HG03159 (cell line): Measurements from ENCODE around the gene CYB5B.

Experiments used
- ATAC-seq: cut with Tn5 transposase; IDR thresholded peaks from one replicate; pipeline ENCODE4 v1.9.1; 2021; ENCODE audit warnings: mild to moderate bottlenecking, moderate library complexity; ENCODE audit not compliant: unreplicated experiment

CYB5B gene

DNA sequence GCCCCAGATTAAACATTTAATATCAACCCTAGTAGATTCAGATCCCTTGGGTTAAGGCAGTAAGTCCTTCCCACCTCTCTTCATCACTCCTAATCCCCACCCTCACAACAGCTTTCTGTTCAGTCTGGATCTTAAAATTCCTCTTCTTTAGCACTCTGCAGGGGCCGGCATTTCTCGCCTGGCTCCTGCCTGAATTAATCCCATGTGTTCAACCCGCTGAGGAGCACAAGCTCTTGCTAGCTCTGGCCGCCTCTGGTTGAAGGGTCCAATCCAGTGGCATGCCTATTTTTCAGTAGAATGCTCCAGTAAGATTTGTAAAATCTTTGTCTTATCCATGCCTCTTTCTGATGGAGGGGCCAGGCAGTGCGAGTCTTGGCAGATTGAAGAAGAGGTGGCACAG lies 59.2 kb downstream of the CYB5B start:
- ATAC-seq, result no peak

DNA sequence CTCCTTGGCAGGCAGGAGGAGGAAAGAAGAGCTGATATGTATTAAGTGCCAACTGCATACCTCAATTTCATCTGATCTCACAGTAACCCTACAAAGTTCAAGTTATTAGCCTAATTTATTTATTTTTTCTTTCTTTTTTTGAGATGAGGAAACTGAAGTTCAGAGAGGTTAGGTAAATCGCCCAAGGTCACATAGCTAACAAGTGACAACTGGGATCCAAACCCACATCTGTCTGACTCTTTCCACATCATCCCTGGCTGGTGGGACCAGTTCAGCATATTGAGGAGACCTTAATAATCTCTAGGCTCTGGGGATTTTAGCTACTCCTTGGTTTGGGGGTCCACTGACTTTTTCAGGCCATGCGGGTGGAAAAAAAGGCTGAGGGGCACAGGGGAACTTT lies 60.9 kb downstream of the CYB5B start:
- ATAC-seq, result no peak

DNA sequence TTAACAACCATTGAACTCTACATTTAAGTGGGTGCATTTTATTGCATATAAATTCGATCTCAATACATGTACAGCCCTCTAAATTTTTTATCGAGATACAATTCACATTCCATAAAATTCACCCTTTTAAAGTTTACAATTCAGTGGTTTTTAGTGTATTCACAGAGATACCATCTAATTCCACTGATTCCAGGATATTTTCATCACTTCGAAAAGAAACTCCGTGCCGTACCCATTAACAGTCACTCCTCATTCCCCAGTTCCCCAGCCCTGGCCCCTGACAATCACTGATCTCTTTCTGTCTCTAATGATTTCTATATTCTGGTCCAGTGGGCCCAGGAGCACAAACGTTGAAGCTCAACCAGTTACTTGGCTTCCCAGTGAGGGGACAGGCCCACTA lies 61.4 kb downstream of the CYB5B start:
- ATAC-seq, result no peak

DNA sequence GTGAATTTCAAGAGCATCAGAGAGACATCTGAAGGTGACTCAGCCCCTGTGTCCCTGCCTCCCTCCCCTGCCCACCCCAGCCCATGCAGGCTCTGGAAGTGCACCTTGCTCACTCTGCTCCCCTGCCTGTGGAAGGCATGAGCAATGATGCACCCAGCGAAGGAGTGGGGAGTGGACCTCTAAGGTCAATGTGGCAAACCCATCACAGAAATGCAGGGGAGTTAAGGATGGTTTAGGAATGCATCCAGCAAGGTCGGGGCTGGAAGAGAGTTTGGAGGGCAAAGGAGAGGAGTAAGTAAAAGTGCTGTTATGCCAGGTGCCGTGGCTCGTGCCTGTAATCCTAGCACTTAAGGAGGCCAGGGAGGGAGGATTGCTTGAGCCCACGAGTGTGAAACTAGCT lies 61.9 kb downstream of the CYB5B start:
- ATAC-seq, result no peak

DNA sequence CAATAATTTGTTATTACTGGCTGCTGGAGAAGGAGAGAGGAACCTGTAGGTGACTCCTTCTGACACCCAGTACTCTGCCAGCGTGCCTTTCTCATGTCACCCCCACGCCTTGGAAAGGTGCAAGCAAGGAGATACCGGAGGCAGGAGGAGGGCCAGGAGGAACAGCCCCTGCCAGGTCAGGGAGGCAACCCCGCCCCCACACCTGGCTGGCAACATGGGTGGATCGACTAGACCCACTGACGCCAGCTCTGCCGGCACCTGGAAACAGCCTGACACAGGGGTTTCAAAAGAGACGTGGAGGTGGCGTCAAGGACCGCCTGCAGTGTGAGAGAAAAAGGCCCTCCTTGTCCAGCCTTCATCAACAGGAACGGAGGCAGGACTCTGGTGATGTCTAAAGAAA lies 62.3 kb downstream of the CYB5B start:
- ATAC-seq, result no peak

DNA sequence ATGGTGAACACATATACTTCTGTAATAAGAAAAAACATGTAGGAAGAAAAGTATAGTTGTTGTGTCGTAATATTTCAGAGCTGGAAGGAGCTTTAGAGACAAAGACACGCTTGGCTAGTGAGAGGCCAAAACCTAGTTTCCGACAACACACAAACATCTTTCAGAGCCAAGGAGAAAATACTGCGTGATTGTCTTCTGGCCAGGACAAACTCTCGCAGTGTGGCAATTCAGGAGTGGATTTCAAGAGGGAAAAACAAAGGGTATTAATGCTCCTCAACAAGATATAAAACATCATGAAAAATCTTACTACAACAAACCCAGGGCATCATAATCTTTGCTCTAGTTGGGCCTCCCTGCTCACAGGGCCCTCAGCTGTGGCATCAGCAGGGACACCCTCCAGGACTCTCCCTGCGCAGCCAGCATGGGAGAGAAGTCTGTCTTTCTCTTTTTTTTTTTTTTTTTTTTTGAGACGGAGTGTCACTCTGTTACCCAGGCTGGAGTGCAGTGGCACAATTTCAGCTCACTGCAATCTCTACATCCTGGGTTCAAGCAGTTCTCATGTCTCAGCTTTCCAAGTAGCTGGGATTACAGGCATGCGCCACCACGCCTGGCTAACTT lies 66.4 kb downstream of the CYB5B start:
- ATAC-seq, result no peak

DNA sequence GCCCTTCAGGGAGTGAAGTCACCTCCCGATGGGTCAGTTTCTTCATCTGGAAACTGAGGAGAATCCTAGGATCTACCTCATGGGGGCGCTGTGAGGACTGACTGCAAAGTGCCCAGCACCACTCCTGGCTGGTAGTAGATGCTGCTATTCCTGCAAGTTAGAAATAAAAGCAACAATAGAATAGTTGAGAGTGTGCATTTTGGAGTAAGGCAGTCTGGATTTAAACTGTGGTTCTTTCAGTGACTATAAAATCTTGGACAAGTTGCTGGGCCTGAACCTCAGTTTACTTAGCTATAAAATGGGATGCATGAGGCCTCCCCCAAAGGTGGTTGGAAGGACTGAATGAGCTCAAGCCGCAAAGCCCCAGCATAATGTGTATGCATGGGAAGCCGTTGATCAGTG lies 70.6 kb downstream of the CYB5B start:
- no peak for ATAC-seq

DNA sequence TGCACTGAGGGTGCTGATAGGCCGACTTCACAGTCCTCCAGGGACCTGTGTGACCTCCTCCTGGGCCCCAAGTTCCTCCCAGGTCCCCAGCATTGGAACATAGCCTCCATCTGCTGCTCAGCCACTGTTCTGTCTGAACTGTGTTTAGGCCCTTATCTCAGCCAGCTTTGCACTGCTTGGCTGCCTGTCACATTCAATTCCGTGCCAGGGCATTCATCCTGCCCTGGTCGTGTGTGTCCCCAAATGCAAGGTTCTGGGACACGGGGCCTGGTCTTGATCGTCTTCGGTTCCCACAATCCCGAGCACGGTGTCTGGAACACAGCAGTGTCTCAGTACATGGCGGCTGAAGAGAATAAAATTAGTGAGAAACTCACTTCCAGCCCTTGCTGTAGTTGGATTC lies 71.4 kb downstream of the CYB5B start:
- ATAC-seq, result no peak

DNA sequence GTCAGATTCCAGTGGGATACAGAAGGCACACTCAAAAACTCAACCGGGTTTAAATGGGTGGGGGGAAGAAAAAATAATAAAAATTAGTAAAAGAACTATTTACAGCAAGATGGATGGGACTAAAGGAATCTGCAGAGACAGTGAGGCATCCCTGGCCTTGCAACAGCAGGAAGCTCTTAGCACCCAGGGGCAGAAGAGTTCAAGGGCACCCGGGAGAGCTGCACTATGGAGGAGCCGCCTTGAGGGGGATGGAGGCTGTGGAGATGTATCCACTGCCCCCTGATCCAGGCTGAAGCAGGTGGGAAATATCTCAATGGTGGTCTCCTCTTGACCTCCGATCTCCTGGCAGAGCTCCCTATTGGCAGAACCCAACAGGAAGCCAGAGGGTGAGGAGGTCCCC lies 72.0 kb downstream of the CYB5B start:
- ATAC-seq, result no peak

DNA sequence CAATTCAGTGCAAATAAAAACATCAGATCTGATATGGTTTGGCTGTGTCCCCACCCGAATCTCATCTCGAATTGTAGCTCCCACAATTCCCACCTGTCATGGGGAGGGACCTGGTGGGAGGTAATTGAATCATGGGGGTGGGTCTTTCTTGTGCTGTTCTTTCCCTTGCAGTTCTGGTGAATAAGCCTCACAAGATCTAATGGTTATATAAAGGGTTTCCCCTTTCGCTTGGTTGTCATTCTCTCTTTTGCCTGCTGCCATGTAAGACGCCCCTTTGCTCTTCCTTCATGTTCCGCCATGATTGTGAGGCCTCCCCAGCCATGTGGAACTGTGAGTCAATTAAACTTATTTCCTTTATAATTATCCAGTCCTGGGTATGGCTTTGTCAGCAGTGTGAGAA lies 72.5 kb downstream of the CYB5B start:
- no peak for ATAC-seq

DNA sequence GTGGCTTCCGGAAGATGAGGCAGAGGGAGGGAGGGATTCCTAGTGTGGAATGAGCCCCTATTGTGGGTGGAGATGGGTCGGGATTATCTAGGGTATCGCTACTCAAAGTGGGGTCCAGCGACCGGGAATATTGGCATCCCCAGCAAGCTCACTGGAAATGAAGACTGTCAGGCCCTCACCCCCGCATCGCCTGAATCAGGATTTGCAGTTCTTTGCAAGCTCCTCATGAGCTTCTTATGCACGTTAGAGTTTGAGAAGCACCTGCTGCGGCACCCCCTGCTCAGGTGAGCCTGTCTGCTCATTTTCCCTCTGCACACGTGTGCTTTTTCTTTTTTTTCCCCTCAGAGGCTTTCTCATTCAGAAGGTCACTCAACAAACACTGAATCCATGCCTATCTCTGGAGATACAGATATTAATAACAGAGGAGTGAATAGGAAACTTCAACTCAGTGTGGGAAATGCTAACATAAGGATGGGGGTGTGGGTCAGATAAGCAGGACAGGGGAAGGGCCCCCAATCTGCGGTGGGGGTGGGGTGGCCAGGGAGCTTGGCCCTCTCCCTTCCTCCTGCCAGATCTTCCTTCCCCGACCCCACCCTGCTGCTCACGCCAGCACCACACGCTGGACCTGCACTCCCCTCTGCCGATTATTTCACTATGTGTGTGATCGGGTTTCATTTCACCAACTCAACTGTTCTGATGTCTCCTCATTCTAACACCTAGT lies 73.6 kb downstream of the CYB5B start:
- ATAC-seq, result no peak

DNA sequence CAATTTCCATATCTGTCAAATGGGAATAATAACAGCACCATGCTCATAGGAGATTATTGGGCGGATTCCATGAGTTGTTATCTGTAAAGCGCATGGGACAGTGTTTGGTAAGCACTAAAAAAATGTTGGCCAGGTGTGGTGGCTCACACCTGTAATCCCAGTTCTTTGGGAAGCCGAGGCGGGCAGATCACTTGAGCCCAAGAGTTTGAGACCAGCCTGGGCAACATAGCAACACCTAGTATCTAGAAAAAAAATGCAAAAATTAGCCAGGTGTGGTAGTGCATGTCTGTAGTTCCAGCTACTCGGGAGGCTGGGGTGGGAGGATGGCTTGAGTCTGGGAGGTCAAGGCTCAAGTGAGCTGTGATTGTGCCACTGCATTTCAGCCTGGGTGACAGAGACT lies 74.5 kb downstream of the CYB5B start:
- ATAC-seq, result no peak

DNA sequence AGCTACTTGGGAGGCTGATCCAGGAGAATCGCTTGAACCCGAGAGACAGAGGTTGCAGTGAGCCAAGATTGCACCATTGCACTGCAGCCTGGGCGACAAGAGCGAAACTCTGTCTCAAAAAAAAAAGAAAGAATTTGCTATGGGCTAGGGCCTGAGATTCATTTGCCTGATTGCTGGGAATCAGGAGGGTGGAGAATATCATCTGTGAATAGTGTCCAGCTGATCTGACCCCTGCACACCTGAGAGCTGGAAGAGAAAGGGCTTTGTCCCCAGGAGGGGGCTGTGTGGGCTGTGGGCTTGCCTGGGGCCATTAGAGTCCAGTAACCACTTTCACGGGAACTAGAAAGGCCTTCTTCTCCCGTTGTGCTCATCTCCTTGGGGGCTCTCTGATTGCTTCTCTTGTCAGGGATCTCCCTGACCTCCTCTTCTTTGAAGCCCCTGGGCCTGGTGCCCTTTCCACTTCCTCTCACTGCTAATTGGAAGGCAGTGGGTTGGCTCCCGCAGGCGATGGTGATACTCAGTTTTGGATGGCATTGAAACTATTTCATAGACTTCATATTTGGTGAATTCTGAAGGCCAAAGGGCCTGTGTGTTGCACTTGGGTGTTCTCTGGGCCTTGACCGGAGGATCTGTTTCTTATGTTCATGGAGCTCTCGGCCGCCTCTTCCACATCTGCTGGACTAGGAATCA lies 75.3 kb downstream of the CYB5B start:
- ATAC-seq, result no peak

DNA sequence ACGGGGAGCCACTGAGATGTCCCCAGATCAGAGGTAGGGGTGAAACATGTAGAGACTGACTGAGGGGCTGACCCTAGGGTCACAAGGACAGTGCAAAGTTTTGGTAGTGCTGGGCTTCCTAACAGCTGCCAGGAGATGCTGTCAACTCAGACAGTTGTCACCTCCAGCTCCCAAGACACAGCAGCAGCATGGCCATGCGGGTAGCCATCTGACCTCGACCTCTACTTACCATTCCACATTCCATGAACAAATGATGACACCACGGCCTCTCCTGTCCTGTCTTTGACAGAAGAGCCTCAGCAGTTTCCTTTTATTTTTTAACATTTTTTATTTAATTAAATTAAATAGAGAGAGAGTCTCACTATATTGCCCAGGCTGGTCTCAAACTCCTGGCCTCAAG lies 76.1 kb downstream of the CYB5B start:
- no peak for ATAC-seq

DNA sequence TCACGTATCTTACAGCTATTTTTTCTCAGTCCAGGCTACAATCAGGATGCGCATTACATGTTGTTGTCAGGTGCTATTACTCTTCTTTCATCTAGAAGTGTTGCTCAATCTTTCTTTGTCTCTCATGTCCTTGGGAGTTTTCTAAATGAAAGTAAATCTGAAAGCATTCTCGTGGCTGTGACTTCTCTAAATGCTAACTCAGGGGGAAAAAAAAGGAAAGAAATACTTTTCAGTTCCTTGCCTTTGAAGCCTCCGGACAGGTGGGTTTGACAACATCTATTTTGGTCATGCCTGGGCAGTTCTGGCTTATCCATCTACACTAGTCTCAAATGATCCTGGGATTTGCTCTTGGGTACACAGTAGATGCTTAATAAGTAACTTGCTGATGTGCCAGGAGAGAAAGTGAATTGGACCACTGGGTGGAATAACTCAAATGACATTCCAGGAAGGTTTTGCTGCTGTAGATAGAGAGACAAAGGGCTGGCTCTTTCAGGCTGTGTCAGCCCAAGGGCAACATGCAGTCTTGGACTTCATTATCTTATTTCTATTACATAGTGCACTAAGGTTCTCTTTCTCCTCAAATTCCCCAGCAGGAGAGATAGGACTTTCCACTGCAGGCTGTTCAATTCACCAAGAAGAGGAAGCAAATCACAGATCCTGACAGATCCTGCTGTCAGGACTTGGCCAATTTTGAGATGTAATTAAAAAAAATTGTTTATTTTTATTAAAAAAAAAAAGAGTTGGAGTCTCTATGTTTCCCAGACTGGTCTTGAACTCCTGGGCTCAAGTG lies 77.7 kb downstream of the CYB5B start:
- no peak for ATAC-seq

DNA sequence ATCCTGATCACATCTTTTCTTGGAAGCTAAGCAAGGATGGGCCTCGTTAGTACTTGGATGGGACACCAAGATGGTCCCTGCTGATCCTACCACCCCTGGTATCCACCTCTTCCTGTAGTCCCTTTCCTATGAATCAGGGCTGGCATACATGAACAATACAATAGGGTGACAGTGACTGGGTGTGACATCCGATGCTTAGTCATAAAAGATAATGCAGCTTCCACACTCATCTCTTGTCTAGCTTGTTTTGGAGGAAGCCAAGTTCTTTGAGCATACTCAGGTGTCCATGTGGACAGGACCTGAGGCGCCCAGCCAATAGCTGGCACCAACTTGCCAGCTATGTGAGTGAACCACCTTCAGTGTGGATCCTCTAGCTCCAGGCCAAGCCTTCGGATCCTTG lies 78.8 kb downstream of the CYB5B start:
- ATAC-seq, result no peak

DNA sequence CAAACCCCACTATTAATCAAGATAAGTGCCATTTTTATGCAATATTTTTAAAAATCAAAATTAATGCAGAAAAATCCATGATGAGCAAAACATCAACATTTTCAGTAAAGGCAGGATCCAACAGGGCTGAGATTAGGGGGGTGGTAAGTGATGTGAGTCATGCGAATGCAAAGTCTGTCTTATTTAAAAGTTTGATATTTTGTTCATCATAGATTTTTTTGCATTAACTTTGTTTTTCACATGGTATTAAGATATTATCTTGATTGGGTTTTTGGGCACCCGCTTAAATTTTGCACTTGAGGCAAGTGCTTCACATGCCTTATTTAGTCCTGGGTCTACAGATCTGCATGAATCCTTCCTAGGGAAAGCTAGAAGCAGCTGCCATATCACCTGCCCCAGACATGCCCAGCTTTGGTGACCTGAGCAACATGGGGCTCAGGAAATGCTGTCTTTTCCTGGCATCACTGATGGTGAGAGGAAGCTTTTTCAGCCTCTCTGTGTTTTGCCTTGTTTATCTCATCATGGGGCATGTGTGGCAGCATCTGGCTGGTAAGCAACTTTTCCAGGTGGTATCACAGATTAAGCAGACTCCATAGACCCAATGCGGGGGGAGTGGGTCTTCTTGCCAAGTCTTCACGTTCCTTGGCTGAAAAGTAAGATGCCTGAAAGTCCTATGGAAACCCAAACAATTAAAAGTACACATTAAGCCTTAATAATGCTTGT lies 83.8 kb downstream of the CYB5B start:
- no peak for ATAC-seq

DNA sequence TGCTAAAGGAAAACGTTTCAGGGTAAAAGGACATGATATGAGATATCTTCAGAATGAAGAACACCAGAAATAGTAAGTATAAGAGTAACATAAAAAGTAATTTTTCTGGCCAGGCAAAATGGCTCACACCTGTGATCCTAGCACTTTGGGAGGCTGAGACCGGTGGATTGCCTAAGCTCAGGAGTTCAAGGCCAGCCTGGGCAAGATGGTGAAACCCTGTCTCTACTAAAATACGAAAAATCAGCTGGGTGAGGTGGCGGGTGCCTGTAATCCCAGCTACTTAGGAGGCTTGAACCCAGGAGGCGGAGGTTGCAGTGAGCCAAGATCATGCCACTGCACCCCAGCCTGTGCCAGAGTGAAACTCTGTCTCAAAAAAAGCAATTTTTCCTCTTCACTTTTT lies 84.7 kb downstream of the CYB5B start:
- ATAC-seq, result no peak

DNA sequence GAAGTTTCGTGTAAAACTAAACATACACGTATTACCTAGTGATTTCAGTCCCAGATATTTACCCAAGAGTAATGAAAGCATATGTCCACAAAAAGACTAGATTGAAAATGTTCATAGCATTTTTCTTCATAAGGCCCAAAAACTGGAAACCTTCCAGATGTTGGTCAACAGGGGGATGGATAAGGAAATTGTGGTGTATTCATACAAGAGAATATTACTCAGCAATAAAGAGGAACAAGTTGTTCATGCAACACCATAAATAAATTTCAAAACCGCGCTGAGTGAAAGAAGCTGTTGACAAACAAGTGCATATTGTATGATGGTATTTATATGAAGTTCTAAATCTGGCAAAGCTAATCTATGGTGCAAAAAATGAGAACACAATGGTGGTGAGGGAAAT lies 87.2 kb downstream of the CYB5B start:
- no peak for ATAC-seq

DNA sequence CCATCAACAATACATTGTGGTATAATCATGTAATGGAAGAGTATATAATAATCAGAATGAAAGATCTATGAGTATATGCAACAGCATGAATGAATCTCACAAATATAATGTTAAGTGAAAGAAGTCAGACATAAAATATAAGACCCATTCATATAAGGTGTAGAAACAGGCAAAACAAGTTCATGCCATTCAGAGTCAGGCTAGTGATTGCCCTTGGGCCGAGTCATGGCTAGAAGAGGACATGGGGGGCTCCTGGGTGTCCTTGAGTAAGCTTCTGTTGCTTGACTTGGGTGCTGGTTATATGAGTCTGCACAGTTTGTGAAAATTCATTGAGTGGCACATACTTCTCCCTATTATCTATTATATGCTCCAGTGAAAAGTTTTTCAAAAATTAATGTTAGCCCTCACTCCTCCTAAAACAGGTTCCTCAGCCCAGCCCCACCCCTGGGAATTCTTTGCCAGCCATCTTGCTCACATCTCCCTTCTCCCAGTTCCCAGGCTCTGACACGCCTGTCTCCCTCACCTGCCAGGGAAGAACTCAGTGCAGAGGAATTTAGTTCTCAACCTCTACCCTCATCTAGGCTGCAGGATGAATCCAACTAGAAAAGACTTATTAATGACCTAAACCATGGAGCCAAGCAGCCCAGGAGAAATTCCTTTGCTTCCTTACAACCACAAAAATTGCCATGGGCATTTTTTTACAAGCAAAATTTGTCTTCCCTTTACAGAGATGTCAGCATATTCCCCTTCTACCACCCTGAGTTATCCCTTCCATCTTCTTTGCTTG lies 89.0 kb downstream of the CYB5B start:
- ATAC-seq, result no peak
